Measurements from ENCODE around the gene TIMM17A.
"Not testable (repeated sequence)": the region's sequence is repeated elsewhere in the genome, so short reads cannot be mapped to it uniquely, and the experiment has no call there.

GRCh38 chr1:201940316-201940715 is 15.0 kb upstream of the TIMM17A start:
- TF ChIP-seq POLR2A (IDR thresholded peaks at IDR 0.05): not testable (repeated sequence)
- TF ChIP-seq, protein P1, sequence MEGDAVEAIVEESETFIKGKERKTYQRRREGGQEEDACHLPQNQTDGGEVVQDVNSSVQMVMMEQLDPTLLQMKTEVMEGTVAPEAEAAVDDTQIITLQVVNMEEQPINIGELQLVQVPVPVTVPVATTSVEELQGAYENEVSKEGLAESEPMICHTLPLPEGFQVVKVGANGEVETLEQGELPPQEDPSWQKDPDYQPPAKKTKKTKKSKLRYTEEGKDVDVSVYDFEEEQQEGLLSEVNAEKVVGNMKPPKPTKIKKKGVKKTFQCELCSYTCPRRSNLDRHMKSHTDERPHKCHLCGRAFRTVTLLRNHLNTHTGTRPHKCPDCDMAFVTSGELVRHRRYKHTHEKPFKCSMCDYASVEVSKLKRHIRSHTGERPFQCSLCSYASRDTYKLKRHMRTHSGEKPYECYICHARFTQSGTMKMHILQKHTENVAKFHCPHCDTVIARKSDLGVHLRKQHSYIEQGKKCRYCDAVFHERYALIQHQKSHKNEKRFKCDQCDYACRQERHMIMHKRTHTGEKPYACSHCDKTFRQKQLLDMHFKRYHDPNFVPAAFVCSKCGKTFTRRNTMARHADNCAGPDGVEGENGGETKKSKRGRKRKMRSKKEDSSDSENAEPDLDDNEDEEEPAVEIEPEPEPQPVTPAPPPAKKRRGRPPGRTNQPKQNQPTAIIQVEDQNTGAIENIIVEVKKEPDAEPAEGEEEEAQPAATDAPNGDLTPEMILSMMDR (IDR thresholded peaks at IDR 0.05): not testable (repeated sequence)

All from suprapubic skin (tissue), 3 donors.